RPMI8226 (cell line): Measurements from ENCODE around the gene TEKT3.

Experiments
- DNase-seq: peaks from one replicate; pipeline ENCODE4 v3.0.0-alpha.2; 2015

The TEKT3 gene

GRCh38 chr17:15349119-15349518, 7.7 kb upstream of the TEKT3 start:
- DNase-seq, result no peak

GRCh38 chr17:15348021-15348420, 6.6 kb upstream of the TEKT3 start:
- no peak for DNase-seq

- DNase-seq, result no peak
Measured at GRCh38 chr17:15346066-15346595, 4.7 kb upstream of the TEKT3 start.

- DNase-seq, result no peak
Measured at GRCh38 chr17:15343749-15344148, 2.4 kb upstream of the TEKT3 start.

- no peak for DNase-seq
Measured at GRCh38 chr17:15342460-15342859, 1.1 kb upstream of the TEKT3 start.

- no peak for DNase-seq
Measured at GRCh38 chr17:15341966-15342365, 569 bp upstream of the TEKT3 start.

- DNase-seq, result no peak
Measured at GRCh38 chr17:15340966-15341365, 431 bp downstream of the TEKT3 start.

- DNase-seq, result no peak
Measured at GRCh38 chr17:15335446-15335845, 6.0 kb downstream of the TEKT3 start.

GRCh38 chr17:15334266-15334665, 7.1 kb downstream of the TEKT3 start:
- no peak for DNase-seq

- DNase-seq, result no peak
Measured at GRCh38 chr17:15332338-15332737, 9.1 kb downstream of the TEKT3 start.

- DNase-seq, result no peak
Measured at GRCh38 chr17:15323131-15323530, 18.3 kb downstream of the TEKT3 start.

- DNase-seq, result no peak
Measured at GRCh38 chr17:15321556-15322251, 19.7 kb downstream of the TEKT3 start.

- DNase-seq, result no peak
Measured at GRCh38 chr17:15319452-15320010, 21.9 kb downstream of the TEKT3 start.

GRCh38 chr17:15311996-15312395, 29.4 kb downstream of the TEKT3 start:
- no peak for DNase-seq

- DNase-seq, result no peak
Measured at GRCh38 chr17:15309793-15310192, 31.6 kb downstream of the TEKT3 start.

GRCh38 chr17:15309236-15309635, 32.2 kb downstream of the TEKT3 start:
- DNase-seq, result no peak

- no peak for DNase-seq
Measured at GRCh38 chr17:15308758-15309157, 32.6 kb downstream of the TEKT3 start.

GRCh38 chr17:15307710-15308111, 33.7 kb downstream of the TEKT3 start:
- no peak for DNase-seq

- DNase-seq, result no peak
Measured at GRCh38 chr17:15303851-15304250, 37.5 kb downstream of the TEKT3 start.

GRCh38 chr17:15303268-15303667, 38.1 kb downstream of the TEKT3 start:
- DNase-seq, result no peak

- no peak for DNase-seq
Measured at GRCh38 chr17:15301845-15302244, 39.6 kb downstream of the TEKT3 start.

- DNase-seq, result no peak
Measured at GRCh38 chr17:15298176-15298575, 43.2 kb downstream of the TEKT3 start.

GRCh38 chr17:15293558-15293957, 47.8 kb downstream of the TEKT3 start:
- DNase-seq, result no peak

- no peak for DNase-seq
Measured at GRCh38 chr17:15291674-15292361, 49.6 kb downstream of the TEKT3 start.
